Esophagus squamous epithelium (tissue), 5 donors: ENCODE results near the gene DCDC2C. TPM values are rescaled to one million over a fixed set of nuclear protein-coding genes. Genes with fewer than 3 reads are reported as not detected.

ENCODE experiments used
- DNase-seq: peaks from one replicate; lab custom pipeline; 2025; lab: John Stamatoyannopoulos, UW
- H3K27ac ChIP-seq, 4 donors: fragments of 200-600 bp; sonication (generic); one replicate each; pipeline ENCODE4 v1.5.1; 2016 to 2019; ENCODE audit warnings: mild to moderate bottlenecking in 1 of 4
- H3K27me3 ChIP-seq, 4 donors: fragments of 200-600 bp; sonication (generic); 1 replicate in 3 of 4; 2 replicates in 1 of 4; pipeline versions ENCODE4 v1.5.1 to v1.6.0; 2017 to 2021; ENCODE audit warnings: antibody characterized with exemption in 1 of 4
- H3K36me3 ChIP-seq, 3 donors: fragments of 200-600 bp; sonication (generic); one replicate each; pipeline ENCODE4 v1.5.1; 2016 to 2019
- H3K4me1 ChIP-seq, 3 donors: fragments of 200-600 bp; sonication (generic); one replicate each; pipeline ENCODE4 v1.5.1; 2017 to 2019
- H3K4me3 ChIP-seq, 4 donors: fragments of 200-600 bp; sonication (generic); 1 replicate in 3 of 4; 2 replicates in 1 of 4; pipeline ENCODE4 v1.5.1; 2016 to 2019; ENCODE audit warnings: mild to moderate bottlenecking in 2 of 4, moderate library complexity in 1 of 4
- H3K9me3 ChIP-seq, 3 donors: fragments of 200-600 bp; sonication (generic); one replicate each; pipeline ENCODE4 v1.5.1; 2016 to 2019
- POLR2A ChIP-seq, 4 donors: fragments of 450-650 bp; IDR thresholded peaks; one replicate each; pipeline ENCODE4 v1.6.1; 2017; ENCODE audit warnings: antibody characterized with exemption in 4 of 4, mild to moderate bottlenecking in 4 of 4, moderate library complexity in 3 of 4
- WGBS, 2 donors: methylation state at CpG; one replicate each; pipeline ENCODE4 v1.1.5; 2018; 5-methylcytosine and 5-hydroxymethylcytosine counted together
- intact Hi-C: fragments of 100-400 bp; cut with DNase I; formaldehyde crosslinking; loops from one replicate; pipeline ENCODE4 v1.15.0; 2022
- total RNA-seq, 4 donors: library from RNA; depleted of rRNA; stranded (reverse); fragments of >200 nt; gene quantifications; one replicate each; pipeline ENCODE4 v1.1.0, GENCODE V29; 2016
- TF ChIP-seq, protein P1 (sequence below), 6 experiments: fragments of 450-650 bp in 4 of 6; fragments of 200-600 bp in 2 of 6; sonication (generic) in 2 of 6; IDR thresholded peaks; one replicate each; pipeline ENCODE4 v1.5.1; 2016 to 2019; ENCODE audit warnings: antibody characterized with exemption in 6 of 6, mild to moderate bottlenecking in 4 of 6, moderate library complexity in 4 of 6
- donor health status: DM: yes; HTN: yes; CAD: no.

The DCDC2C gene
- total RNA-seq, 4 donors from 2014 or later: not detected

DNA sequence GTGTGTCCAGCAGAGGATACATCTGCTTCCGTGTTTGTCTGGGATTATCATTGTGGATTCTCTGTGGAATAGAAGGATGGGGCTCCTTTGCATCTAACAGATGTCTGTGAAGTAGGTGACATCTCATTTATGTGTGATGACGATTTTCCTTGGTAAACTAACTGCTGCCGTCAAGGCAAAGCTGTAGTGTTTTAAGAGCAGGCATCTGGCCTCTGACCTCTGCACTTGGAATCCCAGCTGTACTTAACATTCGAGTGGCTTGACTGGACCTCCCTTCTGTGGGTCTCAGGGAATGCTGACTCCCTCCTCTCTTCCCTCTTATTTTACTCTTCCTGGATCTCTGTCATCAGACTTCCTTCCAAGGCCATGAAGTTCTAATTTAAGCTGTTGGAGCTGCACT lies 56.4 kb downstream of the DCDC2C start:
- H3K27me3 ChIP-seq: peaks cover 0 to 8% (median 0%) of the 10 kb centered on the region in 4 donors
- intact Hi-C loops: no loop called here
- no peaks in the 10 kb centered on the region for H3K36me3 ChIP-seq
- no peak for TF ChIP-seq POLR2A (IDR thresholded peaks at IDR 0.05)
- no peak overlapping the region for H3K4me3 ChIP-seq
- H3K4me1 ChIP-seq: no peaks in the 10 kb centered on the region
- no peak for DNase-seq
- H3K9me3 ChIP-seq: no peaks in the 10 kb centered on the region
- no peak overlapping the region for H3K27ac ChIP-seq
- WGBS, 2 donors: 59 to 68% methylated on average over 4 of the region's 4 CpGs

DNA sequence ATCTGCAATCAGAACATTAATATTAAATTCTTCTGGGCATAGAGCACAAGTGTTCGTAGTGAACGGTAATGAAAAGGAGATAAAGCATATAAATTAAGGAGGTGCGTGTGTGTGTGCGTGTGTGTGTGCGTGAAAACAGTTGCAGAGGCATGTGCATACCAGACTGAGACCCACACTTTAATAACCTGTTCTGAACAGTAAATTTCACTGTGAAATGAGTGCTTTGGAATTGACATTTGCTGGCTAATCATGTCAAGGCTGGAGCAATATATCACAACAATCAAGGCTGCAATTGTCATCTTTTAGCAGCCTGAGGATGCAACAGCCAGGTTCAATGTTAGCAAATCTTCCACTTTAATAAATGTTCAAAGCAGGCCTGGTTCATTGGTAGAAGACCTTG lies 57.9 kb downstream of the DCDC2C start:
- no peaks in the 10 kb centered on the region for H3K4me1 ChIP-seq
- no peaks in the 10 kb centered on the region for H3K36me3 ChIP-seq
- WGBS, 2 donors: 87 to 88% methylated on average over 5 of the region's 5 CpGs
- DNase-seq: no peak
- TF ChIP-seq POLR2A (IDR thresholded peaks at IDR 0.05): no peak
- TF ChIP-seq, protein P1, sequence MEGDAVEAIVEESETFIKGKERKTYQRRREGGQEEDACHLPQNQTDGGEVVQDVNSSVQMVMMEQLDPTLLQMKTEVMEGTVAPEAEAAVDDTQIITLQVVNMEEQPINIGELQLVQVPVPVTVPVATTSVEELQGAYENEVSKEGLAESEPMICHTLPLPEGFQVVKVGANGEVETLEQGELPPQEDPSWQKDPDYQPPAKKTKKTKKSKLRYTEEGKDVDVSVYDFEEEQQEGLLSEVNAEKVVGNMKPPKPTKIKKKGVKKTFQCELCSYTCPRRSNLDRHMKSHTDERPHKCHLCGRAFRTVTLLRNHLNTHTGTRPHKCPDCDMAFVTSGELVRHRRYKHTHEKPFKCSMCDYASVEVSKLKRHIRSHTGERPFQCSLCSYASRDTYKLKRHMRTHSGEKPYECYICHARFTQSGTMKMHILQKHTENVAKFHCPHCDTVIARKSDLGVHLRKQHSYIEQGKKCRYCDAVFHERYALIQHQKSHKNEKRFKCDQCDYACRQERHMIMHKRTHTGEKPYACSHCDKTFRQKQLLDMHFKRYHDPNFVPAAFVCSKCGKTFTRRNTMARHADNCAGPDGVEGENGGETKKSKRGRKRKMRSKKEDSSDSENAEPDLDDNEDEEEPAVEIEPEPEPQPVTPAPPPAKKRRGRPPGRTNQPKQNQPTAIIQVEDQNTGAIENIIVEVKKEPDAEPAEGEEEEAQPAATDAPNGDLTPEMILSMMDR (IDR thresholded peaks at IDR 0.05): no peak
- H3K4me3 ChIP-seq: no peak overlapping the region
- no peak overlapping the region for H3K27ac ChIP-seq
- intact Hi-C loops: no loop called here
- peaks cover 0 to 8% (median 0%) of the 10 kb centered on the region in 4 donors for H3K27me3 ChIP-seq
- no peaks in the 10 kb centered on the region for H3K9me3 ChIP-seq

DNA sequence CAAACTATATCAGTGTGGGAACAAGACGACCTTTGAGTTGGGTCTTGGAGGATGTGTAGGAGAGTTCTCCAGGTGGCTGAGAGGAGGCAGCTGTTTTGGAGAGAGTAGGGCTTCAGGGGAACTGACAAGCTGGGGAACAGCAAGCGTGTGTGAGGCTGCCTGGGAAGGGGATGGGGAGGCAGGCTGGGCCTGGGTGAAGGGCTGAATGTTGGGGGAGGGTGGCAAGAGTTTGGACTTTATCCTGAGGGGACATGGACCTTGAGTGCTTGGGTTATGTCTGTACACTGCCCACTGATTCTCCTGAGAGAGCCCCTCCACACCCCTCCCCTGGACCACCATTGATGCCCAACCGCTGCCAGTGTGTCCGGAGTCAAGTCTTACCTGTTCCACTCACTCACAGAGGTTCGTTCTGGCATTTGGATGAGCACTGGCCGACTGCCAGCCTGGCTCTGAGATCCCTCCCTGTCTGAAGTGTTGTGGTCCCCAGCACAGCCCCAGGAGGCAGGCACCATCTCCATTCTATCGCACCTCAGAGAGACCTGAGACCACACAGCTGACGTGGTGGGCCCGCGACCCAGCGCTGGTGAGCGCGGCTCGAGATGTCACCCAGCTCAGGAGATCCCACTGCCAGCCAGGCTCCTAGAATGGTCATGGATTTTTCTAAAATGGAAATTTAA lies 59.5 kb downstream of the DCDC2C start:
- 71 to 86% methylated on average over 8 to 9 of the region's 14 CpGs for WGBS, 2 donors
- DNase-seq: no peak
- TF ChIP-seq POLR2A (IDR thresholded peaks at IDR 0.05): no peak
- TF ChIP-seq, protein P1 (IDR thresholded peaks at IDR 0.05): no peak
- Histone ChIP-seq H3K27me3 (peaks cover 0 to 2% (median 0%) of the 10 kb centered on the region in 4 donors), H3K36me3 (no peaks in the 10 kb centered on the region), H3K4me1 (no peaks in the 10 kb centered on the region), H3K27ac (no peak overlapping the region), H3K4me3 (no peak overlapping the region), H3K9me3 (no peaks in the 10 kb centered on the region)
- intact Hi-C loops: no loop called here

DNA sequence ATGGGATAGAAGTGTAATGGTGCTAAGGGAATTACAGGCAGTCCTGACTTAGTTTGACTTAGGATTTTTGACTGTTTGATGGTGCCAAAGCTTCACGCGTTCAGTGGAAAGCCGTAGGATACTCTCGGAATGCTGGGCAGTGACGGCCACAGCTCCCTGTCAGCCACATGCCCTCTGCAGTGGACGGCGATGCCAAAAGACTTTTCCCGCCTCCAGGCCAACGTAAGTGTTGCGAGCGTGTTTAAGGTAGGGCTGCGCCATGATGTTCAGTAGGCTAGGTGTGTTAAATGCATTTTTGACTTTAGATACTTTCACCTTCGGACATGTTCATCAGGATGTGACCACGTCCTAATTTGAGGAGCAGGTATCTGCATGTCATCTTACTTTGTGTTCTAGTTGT lies 63.4 kb downstream of the DCDC2C start:
- no peak for DNase-seq
- Histone ChIP-seq H3K9me3 (no peaks in the 10 kb centered on the region), H3K36me3 (no peaks in the 10 kb centered on the region), H3K27ac (no peak overlapping the region), H3K4me1 (no peaks in the 10 kb centered on the region), H3K4me3 (no peak overlapping the region), H3K27me3 (no peaks in the 10 kb centered on the region)
- 82 to 92% methylated on average over 12 to 14 of the region's 14 CpGs for WGBS, 2 donors
- intact Hi-C loops: no loop called here
- no peak for TF ChIP-seq POLR2A (IDR thresholded peaks at IDR 0.05)

DNA sequence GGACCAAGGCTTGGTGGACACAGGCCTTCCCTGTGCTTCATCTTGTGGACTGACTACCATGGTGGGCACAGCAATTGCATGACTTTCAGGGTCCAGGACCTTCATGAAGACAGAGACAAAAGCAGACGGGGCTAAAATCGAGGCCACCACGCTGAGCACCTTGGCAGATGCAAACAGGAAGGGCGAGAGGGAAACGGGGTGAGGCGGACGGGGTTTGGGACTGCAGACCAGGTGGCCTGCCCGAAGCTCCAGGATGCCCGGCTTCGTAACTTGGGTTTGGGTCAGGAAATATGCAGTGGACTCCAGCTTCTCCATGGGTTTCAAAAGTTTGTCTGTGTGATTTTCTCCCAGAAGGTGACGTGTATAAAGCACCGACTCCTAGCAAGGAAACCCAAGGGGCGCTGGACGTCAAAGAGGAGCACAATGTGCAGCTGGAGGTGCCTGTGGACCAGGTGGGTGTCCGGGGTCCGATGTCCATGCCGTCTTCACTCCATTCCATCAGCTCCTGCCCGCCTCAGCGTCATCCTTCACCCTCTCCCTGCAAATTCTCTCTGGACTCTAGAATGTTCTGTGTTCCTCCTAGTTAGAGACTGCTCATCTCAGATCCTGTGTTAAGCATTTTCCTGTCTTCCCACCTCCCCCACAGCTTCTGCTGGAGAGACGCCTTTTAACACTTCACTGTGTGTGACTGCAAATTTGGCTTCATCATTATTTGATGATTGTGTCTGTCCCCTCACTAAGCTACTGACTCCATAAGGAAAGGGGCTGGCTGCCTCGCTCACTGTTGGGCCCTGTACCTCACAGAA lies 65.8 kb downstream of the DCDC2C start:
- Histone ChIP-seq H3K4me1 (no peaks in the 10 kb centered on the region), H3K36me3 (no peaks in the 10 kb centered on the region), H3K27me3 (no peaks in the 10 kb centered on the region), H3K27ac (no peak overlapping the region), H3K9me3 (no peaks in the 10 kb centered on the region), H3K4me3 (no peak overlapping the region)
- WGBS, 2 donors: 83% methylated on average over 15 to 20 of the region's 21 CpGs
- no peak for TF ChIP-seq POLR2A (IDR thresholded peaks at IDR 0.05)
- TF ChIP-seq, protein P1 (IDR thresholded peaks at IDR 0.05): no peak
- no peak for DNase-seq
- intact Hi-C loops: no loop called here

DNA sequence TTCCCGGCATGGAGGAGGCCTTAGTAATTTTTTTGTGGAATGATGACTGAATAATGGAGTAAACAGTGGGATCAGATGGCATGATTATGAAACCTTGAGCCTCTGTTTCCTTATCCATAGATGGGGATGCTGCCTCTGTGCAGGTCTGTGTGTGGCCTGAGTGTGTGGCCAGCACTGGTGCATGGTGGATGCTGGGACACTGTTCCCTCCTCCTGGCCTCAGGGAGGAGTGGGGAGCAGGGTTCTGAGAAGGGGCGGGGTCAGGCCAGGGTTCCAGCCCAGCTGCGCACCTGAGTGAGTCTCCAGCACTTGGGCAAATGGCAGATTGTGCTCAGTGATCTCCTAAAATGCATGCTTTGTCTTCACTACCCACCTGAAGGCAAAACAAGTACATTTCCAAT lies 66.4 kb downstream of the DCDC2C start:
- intact Hi-C loops: no loop called here

More for the DNA sequence above, 66.4 kb downstream of the DCDC2C start:
- WGBS, 2 donors: 69 to 70% methylated on average over 2 to 3 of the region's 3 CpGs
- H3K9me3 ChIP-seq: no peaks in the 10 kb centered on the region
- no peak overlapping the region for H3K27ac ChIP-seq
- H3K27me3 ChIP-seq: no peaks in the 10 kb centered on the region
- no peak for DNase-seq
- H3K4me1 ChIP-seq: no peaks in the 10 kb centered on the region
- no peaks in the 10 kb centered on the region for H3K36me3 ChIP-seq
- TF ChIP-seq POLR2A (IDR thresholded peaks at IDR 0.05): no peak
- TF ChIP-seq, protein P1 (IDR thresholded peaks at IDR 0.05): no peak
- no peak overlapping the region for H3K4me3 ChIP-seq
